Measurements from ENCODE around the gene TBL1XR1.

TBL1XR1 gene

GRCh38 chr3:177037241-177037640 is 160.0 kb downstream of the TBL1XR1 start:
- H3K9me3 ChIP-seq = no peaks in the 10 kb centered on the region
- no peaks in the 10 kb centered on the region for H3K4me1 ChIP-seq
- peaks cover 70% of the 10 kb centered on the region for H3K36me3 ChIP-seq
- no peaks in the 10 kb centered on the region for H3K27me3 ChIP-seq
- no peak for TF ChIP-seq CTCF (IDR thresholded peaks at IDR 0.05; ENCODE audit: low read depth, low read length)
- no peak overlapping the region for H3K4me3 ChIP-seq (ENCODE audit: low read depth, low read length)
- no peak for DNase-seq

GRCh38 chr3:177035676-177036075 is 161.6 kb downstream of the TBL1XR1 start:
- no peaks in the 10 kb centered on the region for H3K4me1 ChIP-seq
- H3K27me3 ChIP-seq = no peaks in the 10 kb centered on the region
- DNase-seq = no peak
- H3K9me3 ChIP-seq = no peaks in the 10 kb centered on the region
- no peak overlapping the region for H3K4me3 ChIP-seq (ENCODE audit: low read depth, low read length)
- TF ChIP-seq CTCF (IDR thresholded peaks at IDR 0.05; ENCODE audit: low read depth, low read length) = no peak
- peaks cover 66% of the 10 kb centered on the region for H3K36me3 ChIP-seq

- H3K36me3 ChIP-seq = peaks cover 70% of the 10 kb centered on the region
- H3K27me3 ChIP-seq = no peaks in the 10 kb centered on the region
- no peaks in the 10 kb centered on the region for H3K4me1 ChIP-seq
- no peak overlapping the region for H3K4me3 ChIP-seq (ENCODE audit: low read depth, low read length)
- no peak for DNase-seq
- TF ChIP-seq CTCF (IDR thresholded peaks at IDR 0.05; ENCODE audit: low read depth, low read length) = no peak
- H3K9me3 ChIP-seq = no peaks in the 10 kb centered on the region
These were observed 162.3 kb downstream of the TBL1XR1 start for GRCh38 chr3:177034832-177035475.

GRCh38 chr3:177026505-177027277 is 170.6 kb downstream of the TBL1XR1 start:
- Histone ChIP-seq H3K4me3 (ENCODE audit: low read depth, low read length) (no peak overlapping the region), H3K36me3 (peaks cover 39% of the 10 kb centered on the region), H3K4me1 (no peaks in the 10 kb centered on the region), H3K27me3 (no peaks in the 10 kb centered on the region), H3K9me3 (no peaks in the 10 kb centered on the region)
- DNase-seq = no peak
- TF ChIP-seq CTCF (IDR thresholded peaks at IDR 0.05; ENCODE audit: low read depth, low read length) = no peak

GRCh38 chr3:177015881-177016280 is 181.4 kb downstream of the TBL1XR1 start:
- Histone ChIP-seq H3K9me3 (no peaks in the 10 kb centered on the region; the same call in 1 of the 2 replicates), H3K27me3 (no peaks in the 10 kb centered on the region), H3K36me3 (peaks cover 10% of the 10 kb centered on the region), H3K4me3 (ENCODE audit: low read depth, low read length) (no peak overlapping the region), H3K4me1 (no peaks in the 10 kb centered on the region)
- TF ChIP-seq CTCF (IDR thresholded peaks at IDR 0.05; ENCODE audit: low read depth, low read length) = no peak
- DNase-seq = no peak

- Histone ChIP-seq H3K27me3 (no peaks in the 10 kb centered on the region), H3K9me3 (no peaks in the 10 kb centered on the region; the same call in 1 of the 2 replicates), H3K36me3 (peaks cover 9% of the 10 kb centered on the region), H3K4me3 (ENCODE audit: low read depth, low read length) (no peak overlapping the region), H3K4me1 (no peaks in the 10 kb centered on the region)
- DNase-seq = no peak
- no peak for TF ChIP-seq CTCF (IDR thresholded peaks at IDR 0.05; ENCODE audit: low read depth, low read length)
These were observed 183.5 kb downstream of the TBL1XR1 start for GRCh38 chr3:177013681-177014280.

Measured in BE2C (cell line).